Peyer's patch (tissue), 4 donors: ENCODE data around the gene NUDT16L1. TPM values are rescaled to one million over a fixed set of nuclear protein-coding genes. Genes with fewer than 3 reads are reported as not detected.
"Not testable (repeated sequence)": the region's sequence is repeated elsewhere in the genome, so short reads cannot be mapped to it uniquely, and the experiment has no call there.

Experiments used
- DNase-seq, 3 donors: peaks; one replicate each; pipeline ENCODE4 v3.0.0-alpha.2; 2017 to 2019
- H3K27ac ChIP-seq, 4 donors: fragments of 200-600 bp; sonication (generic); one replicate each; pipeline ENCODE4 v1.5.1; 2016 to 2019
- H3K27me3 ChIP-seq, 2 donors: fragments of 200-600 bp; sonication (generic); one replicate each; pipeline ENCODE4 v1.5.1; 2019
- H3K36me3 ChIP-seq, 3 donors: fragments of 200-600 bp; sonication (generic); one replicate each; pipeline ENCODE4 v1.5.1; 2016 to 2019
- H3K4me1 ChIP-seq, 4 donors: fragments of 200-600 bp; sonication (generic); one replicate each; pipeline ENCODE4 v1.5.1; 2016 to 2019
- H3K4me3 ChIP-seq, 4 donors: fragments of 200-600 bp; sonication (generic); 1 replicate in 3 of 4; 2 replicates in 1 of 4; pipeline ENCODE4 v1.5.1; 2016 to 2019; ENCODE audit warnings: mild to moderate bottlenecking in 1 of 4
- H3K9me3 ChIP-seq, 4 donors: fragments of 200-600 bp; sonication (generic); one replicate each; pipeline ENCODE4 v1.5.1; 2016 to 2019; ENCODE audit warnings: mild to moderate bottlenecking in 1 of 4
- POLR2A ChIP-seq, 2 donors: fragments of 450-650 bp; IDR thresholded peaks; one replicate each; pipeline ENCODE4 v1.5.1; 2017; ENCODE audit warnings: antibody characterized with exemption in 2 of 2, mild to moderate bottlenecking in 2 of 2, moderate library complexity in 2 of 2
- total RNA-seq, 4 donors: library from RNA; depleted of rRNA; stranded (reverse); fragments of >200 nt; gene quantifications; one replicate each; pipeline ENCODE4 v1.1.0, GENCODE V29; 2016
- TF ChIP-seq, protein P1 (sequence below), 6 experiments: fragments of 450-650 bp in 4 of 6; fragments of 200-600 bp in 2 of 6; sonication (generic) in 1 of 6; IDR thresholded peaks; one replicate each; pipeline ENCODE4 v1.5.1; 2017 to 2019; ENCODE audit warnings: antibody characterized with exemption in 6 of 6, mild to moderate bottlenecking in 3 of 6, moderate library complexity in 1 of 6

Gene NUDT16L1
- total RNA-seq, 4 donors from 2014 or later = 19.0 to 53.6 (median 40.1) TPM

DNA sequence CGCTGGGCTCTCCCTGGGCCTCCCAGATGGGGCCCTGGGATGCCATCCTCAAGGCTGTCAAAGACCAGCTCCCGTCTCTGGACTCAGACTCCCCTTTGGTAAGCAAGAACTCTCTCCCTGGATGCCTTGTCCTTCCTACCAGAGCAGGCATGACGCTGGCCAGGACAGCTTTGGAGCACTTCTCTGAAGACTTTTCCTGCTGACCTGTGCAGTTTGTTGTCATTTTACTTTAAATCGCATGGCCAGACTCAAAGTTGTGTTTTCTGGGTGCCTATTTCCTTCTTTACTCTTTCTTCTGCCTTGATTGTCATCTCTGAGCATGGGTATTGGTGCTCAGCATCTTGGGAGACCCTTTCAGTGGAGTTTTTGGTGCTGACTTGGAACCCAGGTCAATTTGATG is 43.2 kb downstream of the NUDT16L1 start:
- peaks cover 0 to 15% (median 0%) of the 10 kb centered on the region in 4 donors for H3K4me1 ChIP-seq
- H3K27ac ChIP-seq = no peak overlapping the region
- no peak for TF ChIP-seq POLR2A (IDR thresholded peaks at IDR 0.05)
- TF ChIP-seq, protein P1, sequence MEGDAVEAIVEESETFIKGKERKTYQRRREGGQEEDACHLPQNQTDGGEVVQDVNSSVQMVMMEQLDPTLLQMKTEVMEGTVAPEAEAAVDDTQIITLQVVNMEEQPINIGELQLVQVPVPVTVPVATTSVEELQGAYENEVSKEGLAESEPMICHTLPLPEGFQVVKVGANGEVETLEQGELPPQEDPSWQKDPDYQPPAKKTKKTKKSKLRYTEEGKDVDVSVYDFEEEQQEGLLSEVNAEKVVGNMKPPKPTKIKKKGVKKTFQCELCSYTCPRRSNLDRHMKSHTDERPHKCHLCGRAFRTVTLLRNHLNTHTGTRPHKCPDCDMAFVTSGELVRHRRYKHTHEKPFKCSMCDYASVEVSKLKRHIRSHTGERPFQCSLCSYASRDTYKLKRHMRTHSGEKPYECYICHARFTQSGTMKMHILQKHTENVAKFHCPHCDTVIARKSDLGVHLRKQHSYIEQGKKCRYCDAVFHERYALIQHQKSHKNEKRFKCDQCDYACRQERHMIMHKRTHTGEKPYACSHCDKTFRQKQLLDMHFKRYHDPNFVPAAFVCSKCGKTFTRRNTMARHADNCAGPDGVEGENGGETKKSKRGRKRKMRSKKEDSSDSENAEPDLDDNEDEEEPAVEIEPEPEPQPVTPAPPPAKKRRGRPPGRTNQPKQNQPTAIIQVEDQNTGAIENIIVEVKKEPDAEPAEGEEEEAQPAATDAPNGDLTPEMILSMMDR (IDR thresholded peaks at IDR 0.05) = no peak
- H3K9me3 ChIP-seq = no peaks in the 10 kb centered on the region
- H3K36me3 ChIP-seq = no peaks in the 10 kb centered on the region
- no peak for DNase-seq
- no peaks in the 10 kb centered on the region for H3K27me3 ChIP-seq
- no peak overlapping the region for H3K4me3 ChIP-seq

DNA sequence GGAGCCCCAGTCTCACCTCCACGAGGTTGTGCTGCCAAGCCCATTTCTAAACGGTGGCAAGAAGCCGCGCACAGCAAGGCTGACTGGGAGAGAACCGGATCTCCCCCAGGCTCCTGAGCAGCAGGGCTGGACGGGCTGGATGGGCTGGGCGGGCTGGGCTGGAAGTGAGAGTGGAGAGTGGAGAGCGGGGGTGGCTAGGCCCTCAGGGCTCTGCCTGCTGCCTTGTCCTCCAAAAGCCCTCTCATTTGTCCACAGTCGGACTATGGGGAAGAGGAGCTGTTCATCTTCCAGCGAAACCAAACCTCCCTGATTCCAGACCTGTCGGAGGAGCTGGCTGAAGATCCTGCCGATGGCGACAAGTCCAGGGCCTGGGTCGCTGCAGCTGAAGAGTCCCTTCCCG is 44.2 kb downstream of the NUDT16L1 start:
- peaks cover 0 to 15% (median 0%) of the 10 kb centered on the region in 4 donors for H3K4me1 ChIP-seq
- H3K36me3 ChIP-seq = no peaks in the 10 kb centered on the region
- H3K4me3 ChIP-seq = no peak overlapping the region
- TF ChIP-seq POLR2A (IDR thresholded peaks at IDR 0.05) = no peak
- TF ChIP-seq, protein P1 (IDR thresholded peaks at IDR 0.05) = no peak
- no peak for DNase-seq
- H3K27ac ChIP-seq = no peak overlapping the region
- H3K27me3 ChIP-seq = no peaks in the 10 kb centered on the region
- H3K9me3 ChIP-seq = no peaks in the 10 kb centered on the region

DNA sequence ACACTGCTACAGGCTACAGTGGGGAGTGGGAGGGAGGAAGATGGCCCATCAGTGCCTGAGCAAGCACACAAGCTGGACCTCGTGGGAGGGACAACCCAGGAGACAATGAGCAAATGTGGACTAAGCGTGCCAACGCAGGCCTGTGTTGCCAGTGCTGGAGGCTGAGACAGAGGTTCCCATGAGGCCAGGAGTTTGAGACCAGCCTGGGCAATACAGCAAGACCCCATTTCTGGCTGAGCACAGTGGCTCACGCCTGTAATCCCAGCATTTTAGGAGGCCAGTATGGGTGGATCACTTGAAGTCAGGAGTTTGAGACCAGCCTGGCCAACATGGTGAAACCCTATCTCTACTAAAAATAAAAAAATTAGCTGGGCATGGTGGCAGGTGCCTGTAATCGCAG is 45.0 kb downstream of the NUDT16L1 start:
- not testable (repeated sequence) for H3K4me3 ChIP-seq, H3K9me3 ChIP-seq, H3K36me3 ChIP-seq, H3K27me3 ChIP-seq, H3K4me1 ChIP-seq, H3K27ac ChIP-seq, DNase-seq

DNA sequence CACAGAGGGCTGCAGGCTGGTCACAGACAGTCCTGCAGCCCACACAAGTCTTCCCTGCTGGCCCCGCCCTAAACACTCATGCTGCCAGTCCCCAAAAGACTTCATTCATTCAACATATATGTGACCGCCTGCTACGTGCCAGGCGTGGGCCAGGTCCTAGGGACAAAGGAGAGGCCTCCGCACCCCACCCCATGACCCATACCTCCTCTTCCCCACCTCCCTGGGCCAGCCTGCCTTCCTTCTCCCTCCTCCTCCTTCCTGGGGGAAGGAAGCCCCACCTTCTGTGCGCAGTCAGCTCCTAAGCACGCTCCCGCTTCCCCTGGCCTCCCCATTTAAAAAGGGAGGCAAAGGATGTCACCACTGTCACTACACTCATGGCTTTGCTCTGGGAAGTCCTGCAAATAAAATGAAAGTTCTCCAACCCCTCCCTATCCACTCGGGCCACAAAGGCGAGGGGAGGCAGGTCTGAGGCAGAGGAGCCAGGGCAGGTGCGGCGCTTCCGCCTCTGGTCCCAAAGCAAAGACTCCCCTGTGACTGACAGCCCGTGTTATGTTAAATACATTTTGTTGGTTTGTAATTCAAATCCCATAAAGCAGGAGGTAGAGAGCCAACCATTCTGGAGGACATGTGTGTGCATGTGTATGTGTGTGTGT is 50.0 kb downstream of the NUDT16L1 start:
- no peaks in the 10 kb centered on the region for H3K36me3 ChIP-seq
- H3K9me3 ChIP-seq = no peaks in the 10 kb centered on the region
- peaks cover 0 to 9% (median 0%) of the 10 kb centered on the region in 4 donors for H3K4me1 ChIP-seq
- no peaks in the 10 kb centered on the region for H3K27me3 ChIP-seq
- DNase-seq = no peak
- H3K4me3 ChIP-seq = peak overlapping the region in 2 of 4 donors; percentile 8 to 38
- TF ChIP-seq POLR2A (IDR thresholded peaks at IDR 0.05) = no peak
- TF ChIP-seq, protein P1 (IDR thresholded peaks at IDR 0.05) = no peak
- H3K27ac ChIP-seq = no peak overlapping the region

DNA sequence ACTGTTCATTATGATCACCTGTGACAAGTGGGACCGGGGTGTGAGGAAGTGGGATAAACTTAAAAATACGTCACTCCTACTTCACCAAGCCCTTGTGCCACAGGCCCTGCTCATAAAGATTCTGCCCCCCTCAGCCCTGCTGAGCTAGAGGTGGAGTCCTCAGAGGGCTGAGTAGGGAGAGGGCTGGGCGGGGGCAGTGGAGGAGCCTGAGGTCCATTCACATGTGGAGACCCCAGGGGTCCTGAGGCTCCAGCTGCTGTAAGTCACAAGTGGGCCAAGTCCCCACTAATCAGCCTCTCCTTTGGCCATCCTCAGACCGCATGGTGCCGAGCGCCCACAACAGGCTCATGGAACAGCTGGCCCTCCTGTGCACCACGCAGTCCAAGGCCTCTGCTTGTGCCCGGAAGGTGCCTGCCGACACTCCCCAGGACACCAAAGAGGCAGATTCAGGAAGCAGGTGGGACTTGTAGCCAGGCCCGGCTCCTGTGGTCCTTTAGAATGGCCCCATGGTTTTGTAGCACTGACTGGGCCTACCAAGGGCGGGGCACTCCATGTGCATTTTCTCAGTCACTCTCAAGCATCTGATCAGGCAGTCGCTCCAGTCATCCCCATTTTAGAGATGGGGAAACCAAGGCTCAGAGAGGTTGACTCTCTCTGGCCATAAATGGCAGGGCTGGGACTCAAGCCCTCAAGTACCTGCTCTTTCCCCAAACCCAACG is 51.4 kb downstream of the NUDT16L1 start:
- Histone ChIP-seq H3K4me3 (no peak overlapping the region), H3K9me3 (no peaks in the 10 kb centered on the region), H3K4me1 (peaks cover 0 to 9% (median 0%) of the 10 kb centered on the region in 4 donors), H3K36me3 (no peaks in the 10 kb centered on the region), H3K27ac (no peak overlapping the region), H3K27me3 (no peaks in the 10 kb centered on the region)
- DNase-seq = no peak
- TF ChIP-seq POLR2A (IDR thresholded peaks at IDR 0.05) = no peak
- TF ChIP-seq, protein P1 (IDR thresholded peaks at IDR 0.05) = no peak

DNA sequence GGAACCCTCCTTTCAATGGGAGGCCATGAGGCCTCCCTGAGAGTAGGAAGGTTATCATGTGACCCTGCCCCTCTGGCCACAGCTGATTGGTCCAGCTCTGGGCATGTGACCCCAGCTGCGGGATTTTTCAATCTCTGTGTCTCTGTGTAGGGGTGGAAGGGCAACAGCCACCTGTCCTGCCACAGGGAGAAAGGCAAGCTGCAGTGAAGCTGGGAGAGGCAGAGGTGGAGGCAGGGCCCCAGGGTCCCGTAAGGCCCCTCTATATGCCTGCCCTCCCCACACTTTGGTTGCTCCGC is 51.9 kb downstream of the NUDT16L1 start:
- H3K4me3 ChIP-seq = no peak overlapping the region
- no peak for TF ChIP-seq POLR2A (IDR thresholded peaks at IDR 0.05)
- TF ChIP-seq, protein P1 (IDR thresholded peaks at IDR 0.05) = no peak

More for the DNA sequence above, 51.9 kb downstream of the NUDT16L1 start:
- DNase-seq = no peak
- no peak overlapping the region for H3K27ac ChIP-seq
- peaks cover 0 to 9% (median 0%) of the 10 kb centered on the region in 4 donors for H3K4me1 ChIP-seq
- no peaks in the 10 kb centered on the region for H3K9me3 ChIP-seq
- H3K27me3 ChIP-seq = no peaks in the 10 kb centered on the region
- no peaks in the 10 kb centered on the region for H3K36me3 ChIP-seq
